ENCODE results near the gene EPX.

EPX gene

GRCh38 chr17:58186591-58186990, 5.9 kb upstream of the EPX start:
- DNase-seq (ENCODE audit: low read depth): no peak

GRCh38 chr17:58187063-58187462, 5.5 kb upstream of the EPX start:
- DNase-seq (ENCODE audit: low read depth): no peak

- no peak for DNase-seq (ENCODE audit: low read depth)
These were observed 4.9 kb upstream of the EPX start for GRCh38 chr17:58187675-58188074.

GRCh38 chr17:58189436-58190146, 2.9 kb upstream of the EPX start:
- DNase-seq (ENCODE audit: low read depth): no peak

GRCh38 chr17:58191241-58191896, 1.2 kb upstream of the EPX start:
- DNase-seq (ENCODE audit: low read depth): no peak

GRCh38 chr17:58193641-58194255, 1.2 kb downstream of the EPX start:
- no peak for DNase-seq (ENCODE audit: low read depth)

- DNase-seq (ENCODE audit: low read depth): no peak
These were observed 3.1 kb downstream of the EPX start for GRCh38 chr17:58195518-58196123.

GRCh38 chr17:58196610-58197009, 4.1 kb downstream of the EPX start:
- DNase-seq (ENCODE audit: low read depth): no peak

GRCh38 chr17:58200024-58200633, 7.6 kb downstream of the EPX start:
- peak; percentile 43 for DNase-seq (ENCODE audit: low read depth)

GRCh38 chr17:58202859-58203258, 10.3 kb downstream of the EPX start:
- DNase-seq (ENCODE audit: low read depth): no peak

GRCh38 chr17:58204796-58205195, 12.3 kb downstream of the EPX start:
- DNase-seq (ENCODE audit: low read depth): no peak

GRCh38 chr17:58205936-58206335, 13.4 kb downstream of the EPX start:
- DNase-seq (ENCODE audit: low read depth): no peak

- no peak for DNase-seq (ENCODE audit: low read depth)
These were observed 14.9 kb downstream of the EPX start for GRCh38 chr17:58207451-58207850.

- DNase-seq (ENCODE audit: low read depth): no peak
These were observed 15.8 kb downstream of the EPX start for GRCh38 chr17:58208344-58208743.

GRCh38 chr17:58210922-58211321, 18.4 kb downstream of the EPX start:
- no peak for DNase-seq (ENCODE audit: low read depth)

- no peak for DNase-seq (ENCODE audit: low read depth)
These were observed 23.2 kb downstream of the EPX start for GRCh38 chr17:58215685-58216084.

- no peak for DNase-seq (ENCODE audit: low read depth)
These were observed 25.2 kb downstream of the EPX start for GRCh38 chr17:58217766-58218165.

- DNase-seq (ENCODE audit: low read depth): peak; percentile 92
These were observed 26.7 kb downstream of the EPX start, which contains the start of gene MKS1 for GRCh38 chr17:58219007-58219788. MKS1 (minus strand) TSS chr17:58219255; CDS start chr17:58219230, 25 bp downstream.

- DNase-seq (ENCODE audit: low read depth): no peak
These were observed 27.3 kb downstream of the EPX start for GRCh38 chr17:58219789-58220183.

- no peak for DNase-seq (ENCODE audit: low read depth)
These were observed 31.8 kb downstream of the EPX start for GRCh38 chr17:58224315-58224714.

GRCh38 chr17:58227733-58228132, 35.2 kb downstream of the EPX start:
- no peak for DNase-seq (ENCODE audit: low read depth)

GRCh38 chr17:58228679-58229078, 36.2 kb downstream of the EPX start:
- no peak for DNase-seq (ENCODE audit: low read depth)

All from activated T-cell treated with anti-CD3 and anti-CD28 coated beads for 1 hour (primary cell).